HG03159 (cell line): ENCODE results near the gene AMOT.
A peak's percentile ranks its signal among the peaks of the same experiment; 100 is the strongest.

Experiments
- ATAC-seq: cut with Tn5 transposase; IDR thresholded peaks from one replicate; pipeline ENCODE4 v1.9.1; 2021; ENCODE audit warnings: mild to moderate bottlenecking, moderate library complexity; ENCODE audit not compliant: unreplicated experiment

AMOT gene

GRCh38 chrX:112808007-112808406 is 32.6 kb downstream of the AMOT start:
- no peak for ATAC-seq

GRCh38 chrX:112803060-112803459 is 37.6 kb downstream of the AMOT start:
- ATAC-seq, result no peak

- no peak for ATAC-seq
Observed at GRCh38 chrX:112802541-112802940, 38.1 kb downstream of the AMOT start.

GRCh38 chrX:112800971-112801775 is 39.5 kb downstream of the AMOT start:
- no peak for ATAC-seq

GRCh38 chrX:112799425-112799824 is 41.2 kb downstream of the AMOT start:
- no peak for ATAC-seq

- no peak for ATAC-seq
Observed at GRCh38 chrX:112798736-112799135, 41.9 kb downstream of the AMOT start.

- ATAC-seq, result no peak
Observed at GRCh38 chrX:112789931-112790330, 50.7 kb downstream of the AMOT start.

GRCh38 chrX:112786076-112786475 is 54.6 kb downstream of the AMOT start:
- no peak for ATAC-seq

GRCh38 chrX:112785344-112785743 is 55.3 kb downstream of the AMOT start:
- no peak for ATAC-seq

GRCh38 chrX:112784692-112785091 is 55.9 kb downstream of the AMOT start:
- ATAC-seq, result no peak

GRCh38 chrX:112779139-112779538 is 61.5 kb downstream of the AMOT start:
- no peak for ATAC-seq

- ATAC-seq, result no peak
Observed at GRCh38 chrX:112774651-112775293, 65.9 kb downstream of the AMOT start.

GRCh38 chrX:112774142-112774541 is 66.5 kb downstream of the AMOT start:
- ATAC-seq, result no peak

GRCh38 chrX:112769034-112769433 is 71.6 kb downstream of the AMOT start:
- ATAC-seq, result no peak

- no peak for ATAC-seq
Observed at GRCh38 chrX:112768563-112768962, 72.1 kb downstream of the AMOT start.

GRCh38 chrX:112766774-112767173 is 73.9 kb downstream of the AMOT start:
- peak; percentile 48 for ATAC-seq

- peak; percentile 86 for ATAC-seq
Observed at GRCh38 chrX:112761242-112762207, 79.1 kb downstream of the AMOT start.

- peak; percentile 63 for ATAC-seq
Observed at GRCh38 chrX:112760697-112761096, 79.9 kb downstream of the AMOT start.

- ATAC-seq, result no peak
Observed at GRCh38 chrX:112759966-112760365, 80.7 kb downstream of the AMOT start.

- no peak for ATAC-seq
Observed at GRCh38 chrX:112759512-112759911, 81.1 kb downstream of the AMOT start.

- no peak for ATAC-seq
Observed at GRCh38 chrX:112757946-112758345, 82.7 kb downstream of the AMOT start.
